ENCODE measurements around the gene FOXP4. TPM values are rescaled to one million over a fixed set of nuclear protein-coding genes. Genes with fewer than 3 reads are reported as not detected.

The FOXP4 gene
- total and polyA plus RNA-seq, 10 donors: 3.0 to 12.1 (median 6.5) TPM

DNA sequence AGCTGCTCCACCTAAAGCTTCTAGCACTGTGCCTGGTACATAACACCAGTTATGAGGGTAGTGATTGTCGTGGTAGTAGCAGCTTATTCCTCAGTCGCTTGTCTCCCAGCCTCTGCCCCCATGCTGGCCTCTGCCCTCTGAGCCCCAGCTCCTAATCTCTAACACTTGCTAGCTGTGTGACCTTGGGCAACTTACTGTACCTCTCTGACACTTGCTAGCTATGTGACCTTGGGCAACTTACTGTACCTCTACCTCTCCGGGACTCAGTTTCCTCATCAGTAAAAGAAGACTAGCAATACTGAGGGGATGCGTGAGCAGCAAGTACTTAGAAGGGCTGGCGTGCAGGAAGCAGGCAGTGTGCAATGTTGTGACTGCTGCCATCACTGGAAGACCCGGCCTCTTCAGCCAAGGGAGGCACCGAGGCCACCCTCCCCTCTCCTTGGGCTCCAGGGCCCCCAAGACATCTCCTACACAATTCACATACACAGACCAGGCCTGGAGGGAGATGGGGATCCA, 101.9 kb downstream of the FOXP4 start:
- H3K9me3 ChIP-seq: no peaks in the 10 kb centered on the region
- H3K4me3 ChIP-seq: no peak overlapping the region
- H3K36me3 ChIP-seq: no peaks in the 10 kb centered on the region
- peaks cover 0 to 1% (median 0%) of the 10 kb centered on the region in 6 donors for H3K4me1 ChIP-seq
- TF ChIP-seq POLR2AphosphoS5 (IDR thresholded peaks at IDR 0.05) (no peak), POLR2A (IDR thresholded peaks at IDR 0.05) (no peak)
- TF ChIP-seq, protein P1, sequence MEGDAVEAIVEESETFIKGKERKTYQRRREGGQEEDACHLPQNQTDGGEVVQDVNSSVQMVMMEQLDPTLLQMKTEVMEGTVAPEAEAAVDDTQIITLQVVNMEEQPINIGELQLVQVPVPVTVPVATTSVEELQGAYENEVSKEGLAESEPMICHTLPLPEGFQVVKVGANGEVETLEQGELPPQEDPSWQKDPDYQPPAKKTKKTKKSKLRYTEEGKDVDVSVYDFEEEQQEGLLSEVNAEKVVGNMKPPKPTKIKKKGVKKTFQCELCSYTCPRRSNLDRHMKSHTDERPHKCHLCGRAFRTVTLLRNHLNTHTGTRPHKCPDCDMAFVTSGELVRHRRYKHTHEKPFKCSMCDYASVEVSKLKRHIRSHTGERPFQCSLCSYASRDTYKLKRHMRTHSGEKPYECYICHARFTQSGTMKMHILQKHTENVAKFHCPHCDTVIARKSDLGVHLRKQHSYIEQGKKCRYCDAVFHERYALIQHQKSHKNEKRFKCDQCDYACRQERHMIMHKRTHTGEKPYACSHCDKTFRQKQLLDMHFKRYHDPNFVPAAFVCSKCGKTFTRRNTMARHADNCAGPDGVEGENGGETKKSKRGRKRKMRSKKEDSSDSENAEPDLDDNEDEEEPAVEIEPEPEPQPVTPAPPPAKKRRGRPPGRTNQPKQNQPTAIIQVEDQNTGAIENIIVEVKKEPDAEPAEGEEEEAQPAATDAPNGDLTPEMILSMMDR (IDR thresholded peaks at IDR 0.05 in 8 of 11, conservative IDR thresholded peaks at IDR 0.05 in 3 of 11): no peak
- no peak for DNase-seq
- no peak overlapping the region for H3K27ac ChIP-seq
- WGBS, 5 donors: 85 to 94% (median 86%) methylated on average over 7 of the region's 7 CpGs
- peaks cover 0 to 37% (median 0%) of the 10 kb centered on the region in 7 donors for H3K27me3 ChIP-seq (replicated peaks in 1 of 7)
- intact Hi-C loops (cut with DNase I; ENCODE audit: low total_unique reads): no loop called here

DNA sequence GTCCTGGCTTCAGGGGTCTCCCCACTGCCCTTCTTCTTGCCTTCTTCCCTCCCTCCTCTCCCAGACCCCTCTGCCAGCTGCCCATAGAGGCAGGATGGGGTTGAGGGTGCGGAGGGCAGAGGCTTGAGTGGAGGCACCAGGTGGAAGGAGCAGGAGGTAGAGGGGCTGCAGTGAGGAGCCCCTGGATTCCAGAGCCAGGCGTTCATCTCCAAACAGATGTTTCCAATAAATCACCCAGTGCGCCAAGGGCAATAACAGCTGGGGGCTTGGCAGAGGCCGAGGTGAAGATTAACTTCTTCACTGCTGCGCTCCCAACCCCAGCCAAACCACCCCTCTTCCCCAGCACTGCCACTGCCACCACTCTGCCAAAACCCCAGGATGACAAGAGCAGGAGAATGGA, 102.7 kb downstream of the FOXP4 start:
- Histone ChIP-seq H3K27ac (no peak overlapping the region), H3K9me3 (no peaks in the 10 kb centered on the region), H3K4me3 (no peak overlapping the region), H3K4me1 (no peaks in the 10 kb centered on the region), H3K36me3 (no peaks in the 10 kb centered on the region), H3K27me3 (replicated peaks in 1 of 7) (peaks cover 0 to 41% (median 0%) of the 10 kb centered on the region in 7 donors)
- intact Hi-C loops (cut with DNase I; ENCODE audit: low total_unique reads): no loop called here
- WGBS, 5 donors: 75 to 84% (median 78%) methylated on average over 4 to 5 of the region's 5 CpGs
- TF ChIP-seq POLR2AphosphoS5 (IDR thresholded peaks at IDR 0.05) (no peak), POLR2A (IDR thresholded peaks at IDR 0.05) (no peak)
- TF ChIP-seq, protein P1 (IDR thresholded peaks at IDR 0.05 in 8 of 11, conservative IDR thresholded peaks at IDR 0.05 in 3 of 11): no peak
- DNase-seq: no peak

DNA sequence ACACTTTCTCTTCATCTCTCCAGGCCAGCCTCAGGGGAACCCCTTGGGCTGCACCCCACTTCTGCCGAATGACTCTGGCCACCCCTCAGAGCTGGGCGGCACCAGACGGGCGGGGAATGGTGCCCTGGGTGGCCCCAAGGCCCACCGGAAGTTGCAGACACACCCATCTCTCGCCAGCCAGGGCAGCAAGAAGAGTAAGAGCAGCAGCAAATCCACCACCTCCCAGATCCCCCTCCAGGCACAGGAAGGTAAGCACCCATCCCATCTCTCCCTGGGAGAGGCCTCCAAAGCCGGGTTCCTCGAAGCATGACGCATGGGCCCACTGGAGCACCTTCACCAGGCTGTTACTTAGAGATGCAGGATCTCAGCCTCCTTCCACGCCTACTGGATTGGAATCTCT, 103.4 kb downstream of the FOXP4 start:
- H3K27ac ChIP-seq: no peak overlapping the region
- H3K9me3 ChIP-seq: no peaks in the 10 kb centered on the region
- no peaks in the 10 kb centered on the region for H3K4me1 ChIP-seq
- no peaks in the 10 kb centered on the region for H3K36me3 ChIP-seq
- TF ChIP-seq POLR2AphosphoS5 (IDR thresholded peaks at IDR 0.05): no peak
- TF ChIP-seq, protein P1 (IDR thresholded peaks at IDR 0.05 in 8 of 11, conservative IDR thresholded peaks at IDR 0.05 in 3 of 11): no peak
- no peak for TF ChIP-seq POLR2A (IDR thresholded peaks at IDR 0.05)
- H3K4me3 ChIP-seq: no peak overlapping the region
- no peak for DNase-seq
- WGBS, 5 donors: 68 to 83% (median 74%) methylated on average over 7 to 10 of the region's 10 CpGs
- H3K27me3 ChIP-seq (replicated peaks in 1 of 7): peaks cover 0 to 48% (median 0%) of the 10 kb centered on the region in 7 donors
- intact Hi-C loops (cut with DNase I; ENCODE audit: low total_unique reads): no loop called here

DNA sequence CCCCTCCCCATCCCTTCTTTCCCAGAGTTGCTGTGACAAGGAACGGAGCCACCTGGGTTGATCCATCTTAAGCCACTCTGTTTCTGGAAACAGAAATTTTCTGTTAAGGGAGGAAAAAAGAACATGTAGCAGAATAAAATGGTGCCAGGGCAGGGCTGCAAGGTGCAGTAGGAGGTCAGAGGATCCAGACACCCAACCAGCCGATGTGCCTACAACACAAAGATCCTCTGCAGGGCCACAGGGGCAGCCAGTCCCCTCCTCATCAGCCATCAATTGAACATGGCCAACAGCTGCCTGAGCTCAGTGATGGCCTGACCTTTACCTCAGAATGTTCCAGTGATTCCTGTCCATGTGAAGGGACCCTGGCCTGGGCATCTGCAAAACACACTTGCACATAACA, 103.9 kb downstream of the FOXP4 start:
- Histone ChIP-seq H3K27me3 (replicated peaks in 1 of 7) (peaks cover 0 to 52% (median 0%) of the 10 kb centered on the region in 7 donors), H3K36me3 (no peaks in the 10 kb centered on the region), H3K27ac (no peak overlapping the region), H3K4me1 (no peaks in the 10 kb centered on the region), H3K4me3 (no peak overlapping the region), H3K9me3 (no peaks in the 10 kb centered on the region)
- intact Hi-C loops (cut with DNase I; ENCODE audit: low total_unique reads): no loop called here
- WGBS, 5 donors: 93 to 100% (median 97%) methylated on average over 2 of the region's 2 CpGs
- DNase-seq: no peak
- TF ChIP-seq POLR2AphosphoS5 (IDR thresholded peaks at IDR 0.05) (no peak), POLR2A (IDR thresholded peaks at IDR 0.05) (no peak)
- TF ChIP-seq, protein P1 (IDR thresholded peaks at IDR 0.05 in 8 of 11, conservative IDR thresholded peaks at IDR 0.05 in 3 of 11): no peak

All from spleen (tissue), 11 donors.